ENCODE measurements around the gene HS3ST3B1.

HS3ST3B1 gene

GRCh38 chr17:14302431-14303099 lies 1.7 kb downstream of the HS3ST3B1 start:
- H3K27ac ChIP-seq (ENCODE audit: low read depth, low read length): no peak overlapping the region
- peaks cover 26 to 73% (median 36%) of the 10 kb centered on the region in 5 donors for H3K27me3 ChIP-seq (ENCODE audit: control insufficient read depth in 5 of 5, insufficient read depth in 4 of 5, low read length in 5 of 5)
- H3K9me3 ChIP-seq (ENCODE audit: control insufficient read depth in 5 of 5, low read length in 5 of 5): no peaks in the 10 kb centered on the region
- peaks cover 5 to 63% (median 54%) of the 10 kb centered on the region in 5 donors for H3K4me1 ChIP-seq (ENCODE audit: control insufficient read depth in 5 of 5, insufficient read depth in 5 of 5, low read length in 5 of 5)
- no peaks in the 10 kb centered on the region for H3K36me3 ChIP-seq (ENCODE audit: control insufficient read depth in 5 of 5, insufficient read depth in 5 of 5, low read length in 5 of 5)
- peak overlapping the region; percentile 56 to 81 (median 70) for H3K4me3 ChIP-seq (ENCODE audit: low read depth in 1 of 5, low read length in 5 of 5)
- peak overlapping the region in 4 of 5 donors; percentile 26 to 58 (median 43) for H3K9ac ChIP-seq (ENCODE audit: low read length in 5 of 5)

- H3K9ac ChIP-seq (ENCODE audit: low read length in 5 of 5): peak overlapping the region in 1 of 5 donors; percentile 58
- no peaks in the 10 kb centered on the region for H3K36me3 ChIP-seq (ENCODE audit: control insufficient read depth in 5 of 5, insufficient read depth in 5 of 5, low read length in 5 of 5)
- H3K27me3 ChIP-seq (ENCODE audit: control insufficient read depth in 5 of 5, insufficient read depth in 4 of 5, low read length in 5 of 5): peaks cover 16 to 67% (median 26%) of the 10 kb centered on the region in 5 donors
- H3K27ac ChIP-seq (ENCODE audit: low read depth, low read length): no peak overlapping the region
- H3K4me3 ChIP-seq (ENCODE audit: low read depth in 1 of 5, low read length in 5 of 5): peak overlapping the region in 3 of 5 donors; percentile 56 to 81 (median 70)
- peaks cover 5 to 53% (median 44%) of the 10 kb centered on the region in 5 donors for H3K4me1 ChIP-seq (ENCODE audit: control insufficient read depth in 5 of 5, insufficient read depth in 5 of 5, low read length in 5 of 5)
- H3K9me3 ChIP-seq (ENCODE audit: control insufficient read depth in 5 of 5, low read length in 5 of 5): no peaks in the 10 kb centered on the region
Observed at GRCh38 chr17:14303343-14304221, 2.7 kb downstream of the HS3ST3B1 start.

- Histone ChIP-seq H3K9me3 (ENCODE audit: control insufficient read depth in 5 of 5, low read length in 5 of 5) (no peaks in the 10 kb centered on the region), H3K9ac (ENCODE audit: low read length in 5 of 5) (no peak overlapping the region), H3K4me1 (ENCODE audit: control insufficient read depth in 5 of 5, insufficient read depth in 5 of 5, low read length in 5 of 5) (peaks cover 5 to 53% (median 46%) of the 10 kb centered on the region in 5 donors), H3K36me3 (ENCODE audit: control insufficient read depth in 5 of 5, insufficient read depth in 5 of 5, low read length in 5 of 5) (no peaks in the 10 kb centered on the region), H3K27me3 (ENCODE audit: control insufficient read depth in 5 of 5, insufficient read depth in 4 of 5, low read length in 5 of 5) (peaks cover 13 to 63% (median 23%) of the 10 kb centered on the region in 5 donors), H3K27ac (ENCODE audit: low read depth, low read length) (no peak overlapping the region), H3K4me3 (ENCODE audit: low read depth in 1 of 5, low read length in 5 of 5) (no peak overlapping the region)
Observed at GRCh38 chr17:14304222-14304772, 3.4 kb downstream of the HS3ST3B1 start.

- Histone ChIP-seq H3K4me3 (ENCODE audit: low read depth in 1 of 5, low read length in 5 of 5) (no peak overlapping the region), H3K27me3 (ENCODE audit: control insufficient read depth in 5 of 5, insufficient read depth in 4 of 5, low read length in 5 of 5) (peaks cover 13 to 57% (median 19%) of the 10 kb centered on the region in 5 donors), H3K9ac (ENCODE audit: low read length in 5 of 5) (no peak overlapping the region), H3K9me3 (ENCODE audit: control insufficient read depth in 5 of 5, low read length in 5 of 5) (no peaks in the 10 kb centered on the region), H3K4me1 (ENCODE audit: control insufficient read depth in 5 of 5, insufficient read depth in 5 of 5, low read length in 5 of 5) (peaks cover 5 to 53% (median 46%) of the 10 kb centered on the region in 5 donors), H3K36me3 (ENCODE audit: control insufficient read depth in 5 of 5, insufficient read depth in 5 of 5, low read length in 5 of 5) (no peaks in the 10 kb centered on the region), H3K27ac (ENCODE audit: low read depth, low read length) (no peak overlapping the region)
Observed at GRCh38 chr17:14304773-14305517, 4.1 kb downstream of the HS3ST3B1 start.

GRCh38 chr17:14305785-14306496 lies 5.1 kb downstream of the HS3ST3B1 start:
- Histone ChIP-seq H3K27me3 (ENCODE audit: control insufficient read depth in 5 of 5, insufficient read depth in 4 of 5, low read length in 5 of 5) (peaks cover 13 to 49% (median 18%) of the 10 kb centered on the region in 5 donors), H3K4me3 (ENCODE audit: low read depth in 1 of 5, low read length in 5 of 5) (no peak overlapping the region), H3K4me1 (ENCODE audit: control insufficient read depth in 5 of 5, insufficient read depth in 5 of 5, low read length in 5 of 5) (peaks cover 2 to 53% (median 40%) of the 10 kb centered on the region in 5 donors), H3K36me3 (ENCODE audit: control insufficient read depth in 5 of 5, insufficient read depth in 5 of 5, low read length in 5 of 5) (no peaks in the 10 kb centered on the region), H3K9me3 (ENCODE audit: control insufficient read depth in 5 of 5, low read length in 5 of 5) (no peaks in the 10 kb centered on the region), H3K9ac (ENCODE audit: low read length in 5 of 5) (no peak overlapping the region), H3K27ac (ENCODE audit: low read depth, low read length) (no peak overlapping the region)

- peaks cover 13 to 48% (median 18%) of the 10 kb centered on the region in 5 donors for H3K27me3 ChIP-seq (ENCODE audit: control insufficient read depth in 5 of 5, insufficient read depth in 4 of 5, low read length in 5 of 5)
- no peak overlapping the region for H3K9ac ChIP-seq (ENCODE audit: low read length in 5 of 5)
- H3K4me1 ChIP-seq (ENCODE audit: control insufficient read depth in 5 of 5, insufficient read depth in 5 of 5, low read length in 5 of 5): peaks cover 2 to 53% (median 37%) of the 10 kb centered on the region in 5 donors
- no peak overlapping the region for H3K4me3 ChIP-seq (ENCODE audit: low read depth in 1 of 5, low read length in 5 of 5)
- no peak overlapping the region for H3K27ac ChIP-seq (ENCODE audit: low read depth, low read length)
- no peaks in the 10 kb centered on the region for H3K36me3 ChIP-seq (ENCODE audit: control insufficient read depth in 5 of 5, insufficient read depth in 5 of 5, low read length in 5 of 5)
- no peaks in the 10 kb centered on the region for H3K9me3 ChIP-seq (ENCODE audit: control insufficient read depth in 5 of 5, low read length in 5 of 5)
Observed at GRCh38 chr17:14306596-14306995, 5.7 kb downstream of the HS3ST3B1 start.

- H3K36me3 ChIP-seq (ENCODE audit: control insufficient read depth in 5 of 5, insufficient read depth in 5 of 5, low read length in 5 of 5): no peaks in the 10 kb centered on the region
- no peaks in the 10 kb centered on the region for H3K9me3 ChIP-seq (ENCODE audit: control insufficient read depth in 5 of 5, low read length in 5 of 5)
- no peak overlapping the region for H3K9ac ChIP-seq (ENCODE audit: low read length in 5 of 5)
- no peak overlapping the region for H3K27ac ChIP-seq (ENCODE audit: low read depth, low read length)
- peaks cover 13 to 45% (median 18%) of the 10 kb centered on the region in 5 donors for H3K27me3 ChIP-seq (ENCODE audit: control insufficient read depth in 5 of 5, insufficient read depth in 4 of 5, low read length in 5 of 5)
- H3K4me1 ChIP-seq (ENCODE audit: control insufficient read depth in 5 of 5, insufficient read depth in 5 of 5, low read length in 5 of 5): peaks cover 2 to 51% (median 29%) of the 10 kb centered on the region in 5 donors
- H3K4me3 ChIP-seq (ENCODE audit: low read depth in 1 of 5, low read length in 5 of 5): no peak overlapping the region
Observed at GRCh38 chr17:14307560-14308024, 6.7 kb downstream of the HS3ST3B1 start.

- no peaks in the 10 kb centered on the region for H3K9me3 ChIP-seq (ENCODE audit: control insufficient read depth in 5 of 5, low read length in 5 of 5)
- no peak overlapping the region for H3K27ac ChIP-seq (ENCODE audit: low read depth, low read length)
- no peak overlapping the region for H3K9ac ChIP-seq (ENCODE audit: low read length in 5 of 5)
- peaks cover 0 to 42% (median 23%) of the 10 kb centered on the region in 5 donors for H3K4me1 ChIP-seq (ENCODE audit: control insufficient read depth in 5 of 5, insufficient read depth in 5 of 5, low read length in 5 of 5)
- H3K4me3 ChIP-seq (ENCODE audit: low read depth in 1 of 5, low read length in 5 of 5): peak overlapping the region in 4 of 5 donors; percentile 57 to 78 (median 75)
- peaks cover 6 to 37% (median 12%) of the 10 kb centered on the region in 5 donors for H3K27me3 ChIP-seq (ENCODE audit: control insufficient read depth in 5 of 5, insufficient read depth in 4 of 5, low read length in 5 of 5)
- no peaks in the 10 kb centered on the region for H3K36me3 ChIP-seq (ENCODE audit: control insufficient read depth in 5 of 5, insufficient read depth in 5 of 5, low read length in 5 of 5)
Observed at GRCh38 chr17:14308636-14308964, 7.7 kb downstream of the HS3ST3B1 start.
